ENCODE results near the gene RBM33.

GRCh38 chr7:155806096-155806871 is 161.8 kb downstream of the RBM33 start:
- TF ChIP-seq CTCF (IDR thresholded peaks at IDR 0.05) (no peak), POLR2A (IDR thresholded peaks at IDR 0.05) (no peak), EP300 (IDR thresholded peaks at IDR 0.05) (no peak)
